Erythroblast (primary cell): ENCODE measurements around the gene DMBT1.

Experiments
- GATA1 ChIP-seq: IDR thresholded peaks from 2 replicates; pipeline ENCODE4 v1.6.1; 2011; ENCODE audit warnings: low read depth, mild to moderate bottlenecking, control low read depth, low read length, moderate library complexity
- POLR2A ChIP-seq: IDR thresholded peaks from 2 replicates; pipeline ENCODE4 v1.6.1; 2011; ENCODE audit warnings: mild to moderate bottlenecking, low read length

GRCh38 chr10:122650331-122650730 is 89.8 kb downstream of the DMBT1 start:
- TF ChIP-seq POLR2A (no peak), GATA1 (no peak)
